Upper lobe of left lung (tissue), 6 donors: ENCODE measurements around the gene SEMA3A. TPM values are rescaled to one million over a fixed set of nuclear protein-coding genes. Genes with fewer than 3 reads are reported as not detected.

Source experiments
- ATAC-seq, 2 donors: fragments of 200-7000 bp; cut with Tn5 transposase; one replicate each; pipeline ENCODE4 v1.9.1; 2022; ENCODE audit warnings: mild to moderate bottlenecking in 2 of 2, moderate library complexity in 2 of 2; ENCODE audit not compliant: low FRiP score in 2 of 2
- DNase-seq, 2 donors: peaks; one replicate each; pipeline ENCODE4 v3.0.0-alpha.2; 2019 to 2020
- H3K27ac ChIP-seq, 4 donors: fragments of 200-600 bp; sonication (generic); one replicate each; pipeline ENCODE4 v1.5.1; 2016 to 2019
- H3K27me3 ChIP-seq, 4 donors: fragments of 200-600 bp; sonication (generic); one replicate each; pipeline ENCODE4 v1.5.1; 2017 to 2019
- H3K36me3 ChIP-seq, 4 donors: fragments of 200-600 bp; sonication (generic); one replicate each; pipeline ENCODE4 v1.5.1; 2016 to 2019
- H3K4me1 ChIP-seq, 4 donors: fragments of 200-600 bp; sonication (generic); one replicate each; pipeline ENCODE4 v1.5.1; 2018 to 2019
- H3K4me3 ChIP-seq, 4 donors: fragments of 200-600 bp; sonication (generic); one replicate each; pipeline ENCODE4 v1.5.1; 2017 to 2019; ENCODE audit warnings: mild to moderate bottlenecking in 2 of 4, moderate library complexity in 1 of 4
- H3K9me3 ChIP-seq, 4 donors: fragments of 200-600 bp; sonication (generic); one replicate each; pipeline ENCODE4 v1.5.1; 2018 to 2019
- EP300 ChIP-seq, 4 donors: sonication (generic); formaldehyde crosslinking; IDR thresholded peaks; one replicate each; pipeline ENCODE4 v1.5.1; 2017; ENCODE audit warnings: antibody characterized with exemption in 4 of 4, control low read depth in 2 of 4
- POLR2A ChIP-seq, 4 donors: fragments of 450-650 bp; IDR thresholded peaks; one replicate each; pipeline ENCODE4 v1.5.1; 2016 to 2017; ENCODE audit warnings: antibody characterized with exemption in 4 of 4, mild to moderate bottlenecking in 2 of 4
- POLR2AphosphoS5 ChIP-seq, 2 donors: sonication (generic); formaldehyde crosslinking; IDR thresholded peaks; one replicate each; pipeline ENCODE4 v1.5.1; 2017; ENCODE audit warnings: antibody characterized with exemption in 2 of 2
- WGBS, 2 donors: methylation state at CpG; one replicate each; pipeline ENCODE4 v1.1.5; 2017 to 2018; 5-methylcytosine and 5-hydroxymethylcytosine counted together
- total RNA-seq, 6 donors: library from RNA; depleted of rRNA in 4 of 6; stranded (reverse); fragments of >200 nt in 4 of 6; gene quantifications; one replicate each; pipeline versions ENCODE4 v1.1.0 to v1.2.1, GENCODE V29; 2016 to 2021
- TF ChIP-seq, protein P1 (sequence below), 6 experiments: fragments of 450-650 bp in 4 of 6; fragments of 200-600 bp in 2 of 6; sonication (generic) in 2 of 6; IDR thresholded peaks; one replicate each; pipeline ENCODE4 v1.5.1; 2016 to 2019; ENCODE audit warnings: antibody characterized with exemption in 6 of 6
- donor health status: DM: no; HTN: no; CAD: no; lungs with moderate emphysema.
- donor health status: DM: no; HTN: yes; CAD: no; lungs with severe emphysema.

Gene SEMA3A
- total RNA-seq, 6 donors from 2014 or later, result 1.0 to 8.8 (median 3.1) TPM

DNA sequence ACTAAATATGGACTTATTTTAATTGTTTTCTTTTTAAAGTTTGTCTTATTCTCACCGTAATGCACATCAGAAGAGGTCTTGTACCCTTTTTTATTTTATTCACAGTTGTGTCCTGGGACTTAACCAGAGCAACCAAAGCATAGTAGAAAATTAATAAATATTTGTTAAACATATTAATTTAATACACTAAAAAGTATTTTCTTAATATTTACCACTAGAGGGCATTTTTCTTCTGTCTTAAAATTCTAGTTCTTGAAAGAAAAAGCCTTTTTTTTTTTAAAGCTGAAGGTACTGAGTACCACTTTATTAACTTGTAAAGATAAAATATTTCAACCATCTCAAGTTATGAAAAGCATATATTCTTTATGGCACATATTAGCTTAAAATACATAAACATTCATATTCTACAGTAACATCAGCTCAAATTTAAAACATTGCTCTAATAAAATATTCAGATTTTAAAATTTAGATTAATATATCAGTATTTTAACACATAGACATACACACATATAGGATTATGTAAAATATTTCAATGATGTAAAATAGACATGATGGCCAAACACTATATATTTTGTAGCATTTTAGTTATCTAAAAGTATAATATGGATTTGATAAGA is 260.4 kb downstream of the SEMA3A start:
- no peak for TF ChIP-seq POLR2A (IDR thresholded peaks at IDR 0.05)
- TF ChIP-seq, protein P1, sequence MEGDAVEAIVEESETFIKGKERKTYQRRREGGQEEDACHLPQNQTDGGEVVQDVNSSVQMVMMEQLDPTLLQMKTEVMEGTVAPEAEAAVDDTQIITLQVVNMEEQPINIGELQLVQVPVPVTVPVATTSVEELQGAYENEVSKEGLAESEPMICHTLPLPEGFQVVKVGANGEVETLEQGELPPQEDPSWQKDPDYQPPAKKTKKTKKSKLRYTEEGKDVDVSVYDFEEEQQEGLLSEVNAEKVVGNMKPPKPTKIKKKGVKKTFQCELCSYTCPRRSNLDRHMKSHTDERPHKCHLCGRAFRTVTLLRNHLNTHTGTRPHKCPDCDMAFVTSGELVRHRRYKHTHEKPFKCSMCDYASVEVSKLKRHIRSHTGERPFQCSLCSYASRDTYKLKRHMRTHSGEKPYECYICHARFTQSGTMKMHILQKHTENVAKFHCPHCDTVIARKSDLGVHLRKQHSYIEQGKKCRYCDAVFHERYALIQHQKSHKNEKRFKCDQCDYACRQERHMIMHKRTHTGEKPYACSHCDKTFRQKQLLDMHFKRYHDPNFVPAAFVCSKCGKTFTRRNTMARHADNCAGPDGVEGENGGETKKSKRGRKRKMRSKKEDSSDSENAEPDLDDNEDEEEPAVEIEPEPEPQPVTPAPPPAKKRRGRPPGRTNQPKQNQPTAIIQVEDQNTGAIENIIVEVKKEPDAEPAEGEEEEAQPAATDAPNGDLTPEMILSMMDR (IDR thresholded peaks at IDR 0.05), result no peak
- TF ChIP-seq EP300 (IDR thresholded peaks at IDR 0.05), result no peak
- TF ChIP-seq POLR2AphosphoS5 (IDR thresholded peaks at IDR 0.05), result no peak
- no peak for ATAC-seq
- no peak overlapping the region for H3K27ac ChIP-seq
- 79 to 87% methylated on average over 1 of the region's 1 CpG for WGBS, 2 donors
- no peaks in the 10 kb centered on the region for H3K9me3 ChIP-seq
- no peaks in the 10 kb centered on the region for H3K27me3 ChIP-seq
- no peak overlapping the region for H3K4me3 ChIP-seq
- H3K4me1 ChIP-seq, result peaks cover 0 to 9% (median 0%) of the 10 kb centered on the region in 4 donors
- no peaks in the 10 kb centered on the region for H3K36me3 ChIP-seq
- no peak for DNase-seq

DNA sequence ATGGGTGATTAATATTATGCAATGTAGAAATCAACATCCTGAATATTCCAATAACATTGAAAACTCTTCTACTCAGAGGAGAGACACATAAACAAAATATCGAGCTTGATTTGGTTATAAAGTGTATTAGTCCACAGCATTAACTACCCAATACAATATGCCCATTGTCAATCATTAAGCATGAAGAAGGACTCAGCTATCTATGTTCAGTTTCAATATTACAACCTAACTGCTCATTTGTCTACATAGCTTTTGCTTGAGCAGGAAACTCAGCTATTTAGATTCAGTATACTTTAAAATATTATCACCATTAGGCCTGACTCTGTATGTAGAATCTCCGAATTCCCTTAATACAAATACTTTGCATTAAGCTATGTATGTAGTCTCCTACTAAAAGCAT is 262.6 kb downstream of the SEMA3A start:
- 76% methylated on average over 2 of the region's 2 CpGs for WGBS, 2 donors
- H3K4me3 ChIP-seq, result no peak overlapping the region
- H3K36me3 ChIP-seq, result no peaks in the 10 kb centered on the region
- H3K27ac ChIP-seq, result no peak overlapping the region
- H3K9me3 ChIP-seq, result no peaks in the 10 kb centered on the region
- H3K4me1 ChIP-seq, result peaks cover 0 to 9% (median 0%) of the 10 kb centered on the region in 4 donors
- no peak for ATAC-seq
- DNase-seq, result no peak
- H3K27me3 ChIP-seq, result no peaks in the 10 kb centered on the region
- TF ChIP-seq EP300 (IDR thresholded peaks at IDR 0.05), result no peak

DNA sequence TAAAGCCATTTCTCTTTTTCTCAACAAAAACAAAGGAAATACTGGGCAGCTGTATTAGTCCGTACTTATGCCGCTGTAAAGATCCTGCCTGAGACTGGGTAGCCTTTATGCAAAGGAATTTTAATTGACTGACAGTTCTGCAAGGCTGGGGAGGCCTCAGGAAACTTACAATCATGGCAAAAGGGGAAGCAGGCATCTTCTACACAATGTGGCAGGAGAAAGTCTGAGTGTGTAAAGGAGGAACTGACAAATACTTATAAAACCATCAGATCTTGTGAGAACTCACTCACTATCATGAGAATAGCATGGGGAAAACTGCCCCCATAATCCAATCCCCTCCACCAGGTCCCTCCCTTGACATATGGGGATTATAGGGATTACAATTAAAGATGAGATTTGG is 264.3 kb downstream of the SEMA3A start:
- H3K36me3 ChIP-seq, result no peaks in the 10 kb centered on the region
- WGBS, 2 donors, result 76 to 80% methylated on average over 2 of the region's 2 CpGs
- no peaks in the 10 kb centered on the region for H3K9me3 ChIP-seq
- H3K4me3 ChIP-seq, result no peak overlapping the region
- ATAC-seq, result no peak
- H3K4me1 ChIP-seq, result no peaks in the 10 kb centered on the region
- H3K27me3 ChIP-seq, result no peaks in the 10 kb centered on the region
- no peak for TF ChIP-seq POLR2A (IDR thresholded peaks at IDR 0.05)
- no peak overlapping the region for H3K27ac ChIP-seq
- DNase-seq, result no peak

DNA sequence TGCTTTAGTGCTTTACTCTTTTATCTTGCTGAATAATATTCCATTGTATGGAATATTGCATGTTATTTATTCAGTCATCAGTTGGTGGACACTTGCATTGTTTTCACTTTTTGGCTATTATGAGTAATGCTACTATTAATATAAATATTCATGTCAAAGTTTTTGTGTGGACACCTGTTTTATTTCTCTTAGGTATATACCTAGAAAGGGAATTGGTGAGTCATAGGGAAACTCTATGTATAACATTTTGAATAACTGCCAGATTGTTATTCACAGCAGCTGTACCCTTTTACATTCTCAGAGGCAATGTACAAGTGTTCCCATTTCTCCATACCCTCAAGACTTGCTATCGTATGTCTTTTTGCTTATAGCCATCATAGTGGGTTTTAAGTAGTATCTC is 268.7 kb downstream of the SEMA3A start:
- H3K4me1 ChIP-seq, result no peaks in the 10 kb centered on the region
- no peak for TF ChIP-seq POLR2A (IDR thresholded peaks at IDR 0.05)
- no peak for TF ChIP-seq EP300 (IDR thresholded peaks at IDR 0.05)
- TF ChIP-seq, protein P1 (IDR thresholded peaks at IDR 0.05), result no peak
- no peak for TF ChIP-seq POLR2AphosphoS5 (IDR thresholded peaks at IDR 0.05)
- no peaks in the 10 kb centered on the region for H3K9me3 ChIP-seq
- ATAC-seq (no peak), DNase-seq (no peak)
- no peak overlapping the region for H3K4me3 ChIP-seq
- H3K27ac ChIP-seq, result no peak overlapping the region
- H3K27me3 ChIP-seq, result no peaks in the 10 kb centered on the region
- 35 to 92% methylated on average over 1 of the region's 1 CpG for WGBS, 2 donors
- H3K36me3 ChIP-seq, result no peaks in the 10 kb centered on the region

DNA sequence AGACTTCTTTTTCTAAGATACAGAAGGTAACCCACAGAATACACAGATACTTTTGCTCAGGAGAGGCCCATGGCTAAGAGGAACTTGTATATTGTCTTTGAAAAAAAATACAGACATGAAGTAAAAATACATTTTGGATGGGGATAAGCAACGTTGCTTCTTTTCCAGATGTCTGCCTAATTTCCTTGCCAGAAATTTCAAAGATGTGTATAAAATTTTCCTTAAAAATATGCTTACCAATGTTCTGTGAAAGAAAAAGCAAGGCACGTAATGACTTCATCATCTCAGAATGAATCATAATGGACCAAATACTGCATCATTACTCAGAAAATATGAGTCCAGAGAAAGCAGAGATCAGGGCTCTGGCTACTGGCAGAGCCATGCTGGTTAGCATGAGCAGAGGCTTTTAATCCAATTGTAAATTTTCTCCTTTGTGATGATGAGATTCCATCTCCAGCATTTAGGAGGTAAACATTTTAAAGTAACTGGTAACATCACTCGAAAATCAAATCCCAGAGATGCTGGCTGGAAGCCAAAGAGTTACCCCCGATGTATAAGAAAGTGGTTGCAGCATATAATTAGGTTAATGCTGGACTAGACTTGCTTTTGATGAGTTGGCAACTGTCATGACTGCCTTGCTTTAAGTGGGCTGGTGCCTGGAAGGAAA is 272.5 kb downstream of the SEMA3A start:
- Histone ChIP-seq H3K27ac (no peak overlapping the region), H3K4me1 (no peaks in the 10 kb centered on the region), H3K9me3 (no peaks in the 10 kb centered on the region), H3K4me3 (no peak overlapping the region), H3K36me3 (no peaks in the 10 kb centered on the region), H3K27me3 (no peaks in the 10 kb centered on the region)
- no peak for TF ChIP-seq EP300 (IDR thresholded peaks at IDR 0.05)
- DNase-seq, result no peak
- WGBS, 2 donors, result 53 to 57% methylated on average over 4 of the region's 4 CpGs
- no peak for ATAC-seq

DNA sequence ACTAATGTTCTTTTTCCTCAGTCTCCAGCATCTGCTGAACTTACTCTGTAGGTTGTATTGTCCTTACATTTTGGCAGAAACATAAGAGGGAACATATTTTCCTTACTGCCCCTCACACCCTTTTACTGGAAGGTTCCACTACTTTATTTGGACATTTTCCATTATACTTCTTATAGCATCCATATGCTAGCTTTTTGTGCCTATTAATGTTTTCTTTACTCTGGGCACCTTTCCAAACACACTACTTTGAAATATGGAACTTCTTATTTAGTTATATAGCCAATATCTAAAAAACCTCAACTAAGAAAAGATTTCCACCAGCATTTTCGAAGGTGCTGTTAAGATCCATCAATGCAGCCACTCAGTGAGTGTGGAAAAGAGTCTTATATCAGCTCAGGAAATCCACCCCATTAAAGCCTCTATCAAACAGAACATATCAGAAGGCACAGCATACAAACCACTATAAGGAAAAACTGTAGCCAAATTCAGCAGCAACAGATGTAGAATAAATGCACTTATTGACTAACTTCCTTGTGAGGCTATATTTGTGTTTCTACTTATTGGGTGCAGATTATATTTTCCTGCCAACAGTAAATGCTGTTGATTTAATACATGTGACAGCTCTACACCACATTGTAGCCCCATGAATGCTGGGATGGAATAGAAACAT is 273.2 kb downstream of the SEMA3A start:
- Histone ChIP-seq H3K36me3 (no peaks in the 10 kb centered on the region), H3K4me3 (no peak overlapping the region), H3K4me1 (no peaks in the 10 kb centered on the region), H3K27me3 (no peaks in the 10 kb centered on the region), H3K9me3 (no peaks in the 10 kb centered on the region), H3K27ac (no peak overlapping the region)
- TF ChIP-seq POLR2A (IDR thresholded peaks at IDR 0.05) (no peak), EP300 (IDR thresholded peaks at IDR 0.05) (no peak)
- DNase-seq (no peak), ATAC-seq (no peak)
- WGBS, 2 donors, result 61 to 74% methylated on average over 1 of the region's 1 CpG
